IMR-90 (cell line): Measurements from ENCODE around the gene SNX22. TPM values are rescaled to one million over a fixed set of nuclear protein-coding genes. Genes with fewer than 3 reads are reported as not detected.

ENCODE experiments used
- ATAC-seq: fragments of 200-7000 bp; cut with Tn5 transposase; 2 replicates; pipeline ENCODE4 v1.9.1; 2020; ENCODE audit warnings: low read depth, mild to moderate bottlenecking, moderate library complexity
- BruUV-seq: library from RNA; stranded (reverse); fragments of 400-500 nt; replicated peaks from 2 replicates; lab custom pipeline; 2021; lab: Mats Ljungman, UMichigan
- CTCF ChIA-PET: fragments of 300-600 bp; formaldehyde crosslinking; extraction: SDS; loops from one replicate; lab custom pipeline; 2021; ENCODE audit warnings: antibody characterized with exemption; lab: Yijun Ruan, JAX
- POLR2A ChIA-PET: fragments of 300-600 bp; sonication (Branson Sonifier 250); formaldehyde crosslinking; loops from one replicate; lab custom pipeline; 2022; ENCODE audit warnings: antibody characterized with exemption; ENCODE audit not compliant: unreplicated experiment; lab: Charles Lee
- DNase-seq: peaks from one replicate; pipeline ENCODE4 v3.0.0; 2013
- H2AFZ ChIP-seq: replicated peaks from 2 replicates; pipeline ENCODE3; 2013; ENCODE audit warnings: low read length, mild to moderate bottlenecking; ENCODE audit not compliant: poor library complexity
- H2AK5ac ChIP-seq: 2 replicates; pipeline ENCODE4 v1.6.1; 2013; ENCODE audit warnings: low read depth, low read length, inconsistent platforms
- H2AK9ac ChIP-seq: replicated peaks from 2 replicates; pipeline ENCODE3; 2013; ENCODE audit warnings: mild to moderate bottlenecking, low read depth, low read length, moderate library complexity; ENCODE audit not compliant: poor library complexity
- H2BK120ac ChIP-seq: 2 replicates; pipeline ENCODE4 v1.6.1; 2013; ENCODE audit warnings: low read depth, low read length, inconsistent platforms
- H2BK15ac ChIP-seq: 3 replicates; pipeline ENCODE4 v1.6.1; 2013; ENCODE audit warnings: low read depth, low read length, inconsistent platforms
- H2BK20ac ChIP-seq: 2 replicates; pipeline ENCODE4 v1.6.1; 2013; ENCODE audit warnings: low read depth, mild to moderate bottlenecking, inconsistent platforms, low read length, moderate library complexity
- H2BK5ac ChIP-seq: 2 replicates; pipeline ENCODE4 v1.6.1; 2013; ENCODE audit warnings: mild to moderate bottlenecking, low read depth, low read length, inconsistent platforms; ENCODE audit not compliant: poor library complexity, severe bottlenecking
- H3K14ac ChIP-seq: replicated peaks from 2 replicates; pipeline ENCODE4 v1.6.1; 2013; ENCODE audit warnings: low read depth, low read length, inconsistent platforms
- H3K18ac ChIP-seq: 2 replicates; pipeline ENCODE4 v1.6.1; 2013; ENCODE audit warnings: low read depth, low read length, control low read depth
- H3K23ac ChIP-seq: 2 replicates; pipeline ENCODE4 v1.6.1; 2013; ENCODE audit warnings: low read depth, low read length, inconsistent platforms
- H3K27ac ChIP-seq: 2 replicates; pipeline ENCODE4 v1.5.1; 2013; ENCODE audit warnings: mild to moderate bottlenecking, control low read depth, low read length; ENCODE audit not compliant: insufficient read depth
- H3K27me3 ChIP-seq: 2 replicates; pipeline ENCODE4 v1.6.1; 2013; ENCODE audit warnings: low read length; ENCODE audit not compliant: control insufficient read depth, insufficient read depth
- H3K36me3 ChIP-seq: 2 replicates; pipeline ENCODE4 v1.6.1; 2013; ENCODE audit warnings: low read length, mixed read lengths; ENCODE audit not compliant: control insufficient read depth, insufficient read depth
- H3K4ac ChIP-seq: 2 replicates; pipeline ENCODE4 v1.6.1; 2013; ENCODE audit warnings: low read depth, low read length, inconsistent platforms
- H3K4me1 ChIP-seq: 2 replicates; pipeline ENCODE4 v1.6.1; 2013; ENCODE audit warnings: low read length, mixed read lengths; ENCODE audit not compliant: control insufficient read depth, insufficient read depth
- H3K4me2 ChIP-seq: 2 replicates; pipeline ENCODE4 v1.6.1; 2013; ENCODE audit warnings: low read depth, mild to moderate bottlenecking, control low read depth, low read length, moderate library complexity
- H3K4me3 ChIP-seq: 2 replicates; pipeline ENCODE4 v1.5.1; 2013; ENCODE audit warnings: low read depth, mild to moderate bottlenecking, control low read depth, low read length, moderate library complexity; ENCODE audit not compliant: insufficient read depth
- H3K56ac ChIP-seq: 2 replicates; pipeline ENCODE4 v1.6.1; 2013; ENCODE audit warnings: low read length, inconsistent platforms; ENCODE audit not compliant: insufficient read depth; ENCODE audit errors: extremely low read depth
- H3K79me1 ChIP-seq, 2 experiments: 2 replicates each; pipeline ENCODE4 v1.6.1; 2013; ENCODE audit warnings: low read length in 2 of 2, inconsistent platforms in 1 of 2, low read depth in 1 of 2
- H3K9ac ChIP-seq: 2 replicates; pipeline ENCODE4 v1.6.1; 2013; ENCODE audit warnings: low read depth, low read length, control low read depth
- H3K9me1 ChIP-seq: 2 replicates; pipeline ENCODE4 v1.6.1; 2013; ENCODE audit warnings: low read length, inconsistent platforms; ENCODE audit not compliant: insufficient read depth
- H3K9me3 ChIP-seq: 2 replicates; pipeline ENCODE4 v1.6.1; 2013; ENCODE audit warnings: low read length; ENCODE audit not compliant: control insufficient read depth, insufficient read depth
- H4K20me1 ChIP-seq: 2 replicates; pipeline ENCODE4 v1.6.1; 2013; ENCODE audit warnings: low read length, inconsistent platforms; ENCODE audit not compliant: insufficient read depth
- H4K5ac ChIP-seq: 2 replicates; pipeline ENCODE4 v1.6.1; 2013; ENCODE audit warnings: mild to moderate bottlenecking, low read depth, low read length, control low read depth
- H4K8ac ChIP-seq, 2 experiments: 2 replicates each; pipeline ENCODE4 v1.6.1; 2013; ENCODE audit warnings: low read depth in 2 of 2, low read length in 2 of 2, control low read depth in 1 of 2, inconsistent platforms in 1 of 2
- H4K91ac ChIP-seq: 2 replicates; pipeline ENCODE4 v1.6.1; 2013; ENCODE audit warnings: low read depth, low read length, inconsistent platforms; ENCODE audit not compliant: insufficient read depth
- BHLHE40 ChIP-seq: fragments of 150-350 bp; IDR thresholded peaks from 2 replicates; pipeline ENCODE4 v1.6.1; 2016; ENCODE audit warnings: mild to moderate bottlenecking, low read depth, low read length
- CEBPB ChIP-seq: IDR thresholded peaks from 2 replicates; pipeline ENCODE4 v1.6.1; 2012; ENCODE audit warnings: low read depth, low read length, improper control_type of control experiment
- CHD1 ChIP-seq: IDR thresholded peaks from 2 replicates; pipeline ENCODE4 v1.6.1; 2012; ENCODE audit warnings: low read depth, low read length, improper control_type of control experiment
- CTCF ChIP-seq: conservative IDR thresholded peaks from 2 replicates; pipeline ENCODE4 v1.5.1; 2012; ENCODE audit warnings: mild to moderate bottlenecking, low read depth, low read length, improper control_type of control experiment
- ELK1 ChIP-seq: fragments of 150-350 bp; IDR thresholded peaks from 2 replicates; pipeline ENCODE4 v1.6.1; 2016; ENCODE audit warnings: low read depth, mild to moderate bottlenecking, low read length, moderate library complexity, borderline replicate concordance
- FOS ChIP-seq: fragments of 150-350 bp; IDR thresholded peaks from 2 replicates; pipeline ENCODE4 v1.6.1; 2016; ENCODE audit warnings: low read depth, low read length
- MAFK ChIP-seq: IDR thresholded peaks from 2 replicates; pipeline ENCODE4 v1.6.1; 2012; ENCODE audit warnings: low read depth, low read length, improper control_type of control experiment
- MAZ ChIP-seq: IDR thresholded peaks from 2 replicates; pipeline ENCODE4 v1.6.1; 2012; ENCODE audit warnings: low read depth, mild to moderate bottlenecking, low read length, improper control_type of control experiment, moderate library complexity, borderline replicate concordance
- MXI1 ChIP-seq: IDR thresholded peaks from 2 replicates; pipeline ENCODE4 v1.6.1; 2012; ENCODE audit warnings: low read depth, mild to moderate bottlenecking, low read length, moderate library complexity, borderline replicate concordance
- NFE2L2 ChIP-seq: fragments of 150-350 bp; IDR thresholded peaks from 2 replicates; pipeline ENCODE4 v1.6.1; 2016; ENCODE audit warnings: low read depth, mild to moderate bottlenecking, low read length
- POLR2A ChIP-seq: IDR thresholded peaks from 2 replicates; pipeline ENCODE4 v1.6.1; 2012; ENCODE audit warnings: mild to moderate bottlenecking, low read depth, low read length
- RAD21 ChIP-seq: IDR thresholded peaks from 2 replicates; pipeline ENCODE4 v1.6.1; 2012; ENCODE audit warnings: low read length, improper control_type of control experiment
- RCOR1 ChIP-seq: IDR thresholded peaks from 2 replicates; pipeline ENCODE4 v1.6.1; 2012; ENCODE audit warnings: mild to moderate bottlenecking, low read length, improper control_type of control experiment; ENCODE audit not compliant: insufficient replicate concordance
- RFX5 ChIP-seq: IDR thresholded peaks from 2 replicates; pipeline ENCODE4 v1.8.0; 2012; ENCODE audit warnings: low read depth, mild to moderate bottlenecking, low read length, moderate library complexity
- SMC3 ChIP-seq: fragments of 150-350 bp; IDR thresholded peaks from 2 replicates; pipeline ENCODE4 v1.6.1; 2016; ENCODE audit warnings: low read depth, mild to moderate bottlenecking, antibody characterized with exemption, low read length, moderate library complexity
- WGBS, 2 experiments: methylation state at CpG; one replicate each; pipeline versions ENCODE4 v1.1.5 to v1.1.7; 2013; ENCODE audit warnings: missing lambda C conversion rate in 2 of 2; ENCODE audit not compliant: insufficient read length in 1 of 2; ENCODE audit errors: extremely low coverage in 2 of 2; 5-methylcytosine and 5-hydroxymethylcytosine counted together
- dilution Hi-C: fragments of 300-500 bp; cut with HindIII; formaldehyde crosslinking; loops from one replicate; pipeline ENCODE4 v1.14.3; 2018; ENCODE audit warnings: low sequenced_read_pairs; ENCODE audit not compliant: unreplicated experiment
- in situ Hi-C: fragments of 300-500 bp; cut with MboI; formaldehyde crosslinking; loops from 3 replicates; pipeline ENCODE4 v1.14.3; 2019; ENCODE audit warnings: low sequenced_read_pairs, inconsistent platforms, mixed read lengths
- intact Hi-C: fragments of 100-400 bp; cut with micrococcal nuclease; formaldehyde crosslinking; loops from 2 replicates; pipeline ENCODE4 v1.10.0; 2022
- polyA plus RNA-seq, 3 experiments: library from polyadenylated mRNA; depleted of rRNA; stranded (reverse); fragments of >200 nt; gene quantifications; 2 replicates each; pipeline ENCODE4 v1.2.3, GENCODE V29; 2012; ENCODE audit warnings: low replicate concordance in 1 of 3
- total RNA-seq: library from RNA; depleted of rRNA; stranded (reverse); fragments of >200 nt; gene quantifications from 2 replicates; pipeline ENCODE4 v1.2.3, GENCODE V29; 2012
- TF ChIP-seq, protein P1 (sequence below): fragments of 150-350 bp; IDR thresholded peaks from 2 replicates; pipeline ENCODE4 v1.6.1; 2017; ENCODE audit warnings: mild to moderate bottlenecking, antibody characterized with exemption, low read length, low read depth

Gene SNX22
- total and polyA plus RNA-seq, 2 of the 4 experiments (the other 2 are of a cell fraction): 0.12 to 0.18 TPM

DNA sequence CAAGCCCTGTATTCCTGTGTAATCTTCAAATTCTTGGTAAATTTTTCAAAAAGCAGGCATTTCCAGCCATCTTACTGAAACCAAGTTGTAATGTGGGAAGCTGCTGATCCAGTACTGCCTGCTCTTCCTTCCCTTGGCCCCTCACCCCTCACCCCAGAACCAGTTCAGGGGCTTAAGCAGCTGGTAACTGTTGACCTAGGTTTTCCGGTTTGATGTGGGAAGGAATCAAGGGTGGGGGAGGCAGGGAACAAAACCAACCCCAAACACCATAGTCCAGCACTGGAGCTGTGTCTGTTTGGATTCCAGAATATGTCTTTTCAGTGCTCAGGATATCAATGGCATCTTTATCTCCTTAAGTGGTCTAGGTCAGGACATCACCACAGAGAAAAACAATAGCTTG, 29.1 kb upstream of the SNX22 start:
- intact Hi-C loops (no loop called here), in situ Hi-C loops (no loop called here), dilution Hi-C loops (no loop called here)
- no peak overlapping the region for H3K23ac ChIP-seq
- H2BK5ac ChIP-seq: no peak overlapping the region
- H2BK15ac ChIP-seq: no peak overlapping the region
- no peak overlapping the region for H2AFZ ChIP-seq
- no peak overlapping the region for H2AK5ac ChIP-seq
- H4K20me1 ChIP-seq: no peaks in the 10 kb centered on the region
- no peak overlapping the region for H4K8ac ChIP-seq
- BruUV-seq: no TSS peak
- no peak overlapping the region for H4K91ac ChIP-seq
- no peak overlapping the region for H4K5ac ChIP-seq
- WGBS, 2 experiments: no CpG with 5 or more reads among the region's 1 CpG
- H3K4me1 ChIP-seq: no peaks in the 10 kb centered on the region
- no peak overlapping the region for H3K4me3 ChIP-seq
- no peak overlapping the region for H3K27ac ChIP-seq
- H3K18ac ChIP-seq: no peak overlapping the region
- H2BK20ac ChIP-seq: no peak overlapping the region
- peaks cover 3% of the 10 kb centered on the region; the same call in 1 of the 2 replicates for H3K9me1 ChIP-seq
- no peak for DNase-seq
- ChIA-PET POLR2A (no interaction called here), CTCF (no interaction called here)
- no peak overlapping the region for H2AK9ac ChIP-seq
- H3K4ac ChIP-seq: no peak overlapping the region
- no peak overlapping the region for H3K56ac ChIP-seq
- no peak overlapping the region for H3K9ac ChIP-seq
- no peak overlapping the region for H3K14ac ChIP-seq
- H3K27me3 ChIP-seq: no peaks in the 10 kb centered on the region
- no peak overlapping the region for H3K4me2 ChIP-seq
- peaks cover 13 to 14% of the 10 kb centered on the region in 2 experiments for H3K79me1 ChIP-seq
- H3K9me3 ChIP-seq: no peaks in the 10 kb centered on the region
- H3K36me3 ChIP-seq: peaks cover 45% of the 10 kb centered on the region
- TF ChIP-seq MAZ (no peak), BHLHE40 (no peak), SMC3 (no peak), FOS (no peak), RFX5 (no peak), CTCF (no peak), MXI1 (no peak), RCOR1 (no peak), POLR2A (no peak), CEBPB (no peak), CHD1 (no peak), RAD21 (no peak), MAFK (no peak), ELK1 (no peak), NFE2L2 (no peak)
- TF ChIP-seq, protein P1, sequence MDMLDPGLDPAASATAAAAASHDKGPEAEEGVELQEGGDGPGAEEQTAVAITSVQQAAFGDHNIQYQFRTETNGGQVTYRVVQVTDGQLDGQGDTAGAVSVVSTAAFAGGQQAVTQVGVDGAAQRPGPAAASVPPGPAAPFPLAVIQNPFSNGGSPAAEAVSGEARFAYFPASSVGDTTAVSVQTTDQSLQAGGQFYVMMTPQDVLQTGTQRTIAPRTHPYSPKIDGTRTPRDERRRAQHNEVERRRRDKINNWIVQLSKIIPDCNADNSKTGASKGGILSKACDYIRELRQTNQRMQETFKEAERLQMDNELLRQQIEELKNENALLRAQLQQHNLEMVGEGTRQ: no peak
- H2BK120ac ChIP-seq: no peak overlapping the region
- ATAC-seq: no peak
